HG02981 (cell line): ENCODE results near the gene ITPR2.

ENCODE experiments used
- ATAC-seq: cut with Tn5 transposase; IDR thresholded peaks from one replicate; pipeline ENCODE4 v1.9.1; 2021; ENCODE audit warnings: mild to moderate bottlenecking, moderate library complexity; ENCODE audit not compliant: unreplicated experiment

Gene ITPR2

DNA sequence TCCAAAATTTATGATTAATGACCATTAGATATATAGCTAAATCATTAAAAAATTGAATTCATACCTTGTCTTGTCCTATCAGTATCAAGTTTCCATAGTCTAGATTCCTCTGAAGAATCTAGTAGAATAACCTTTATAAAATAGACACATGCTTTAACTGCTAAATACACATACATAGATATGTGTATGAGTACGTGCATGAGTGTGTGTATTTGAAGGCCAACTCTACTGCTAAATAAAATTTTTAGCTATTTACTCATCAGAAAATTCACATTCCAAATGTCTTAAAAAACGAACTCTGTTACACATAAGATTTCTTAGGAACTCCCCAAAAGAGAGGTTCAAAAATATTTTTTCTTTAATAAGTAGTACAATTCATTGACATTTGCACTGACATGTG, 404.6 kb downstream of the ITPR2 start:
- no peak for ATAC-seq

DNA sequence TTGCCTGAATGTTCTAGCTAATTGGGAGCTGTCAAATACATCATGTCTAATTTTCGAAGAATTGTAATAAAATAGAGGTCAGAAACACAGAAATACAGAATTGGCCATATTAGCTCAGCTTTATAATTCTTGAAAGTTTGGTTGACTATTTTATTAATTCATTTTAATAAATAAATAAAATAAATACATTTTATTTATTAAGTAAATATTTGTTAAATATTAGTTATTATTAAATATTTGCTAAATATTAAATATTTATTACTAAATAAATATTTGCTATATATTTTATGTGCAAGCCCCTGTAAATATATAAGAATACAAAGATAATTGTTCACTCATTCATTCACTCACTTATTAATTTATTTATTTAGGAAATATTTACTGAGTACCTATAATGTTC, 406.3 kb downstream of the ITPR2 start:
- no peak for ATAC-seq

DNA sequence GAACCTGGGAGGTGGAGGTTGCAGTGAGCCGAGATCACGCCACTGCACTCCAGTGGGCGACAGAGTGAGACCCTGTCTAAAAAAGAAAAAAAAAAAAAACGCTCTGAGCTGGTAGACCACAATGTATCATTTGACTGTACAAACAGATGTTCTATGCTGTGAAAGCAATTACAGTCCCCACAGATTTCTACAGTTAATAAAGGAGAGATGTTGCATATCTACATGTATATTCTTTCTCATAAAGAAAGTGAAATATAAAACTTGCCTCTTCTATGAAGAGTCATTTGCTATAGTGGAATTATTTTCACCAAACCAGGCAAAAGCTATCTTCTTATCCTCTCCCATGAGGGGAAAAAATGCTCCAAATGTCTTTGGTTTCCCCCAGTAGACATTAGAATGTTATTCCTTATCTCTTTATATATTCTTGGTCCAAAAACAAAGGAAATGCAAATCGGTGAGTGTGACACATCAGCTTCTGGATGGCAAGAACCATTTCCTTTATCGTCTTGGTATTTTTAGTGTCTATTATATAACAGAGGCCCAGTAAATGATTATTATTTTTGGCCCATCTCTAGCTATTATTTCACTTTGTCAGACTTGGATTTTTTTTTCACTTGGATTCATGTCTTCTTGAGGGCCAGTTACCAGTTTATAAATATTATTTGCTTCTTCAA, 407.3 kb downstream of the ITPR2 start:
- ATAC-seq: peak; percentile 78

DNA sequence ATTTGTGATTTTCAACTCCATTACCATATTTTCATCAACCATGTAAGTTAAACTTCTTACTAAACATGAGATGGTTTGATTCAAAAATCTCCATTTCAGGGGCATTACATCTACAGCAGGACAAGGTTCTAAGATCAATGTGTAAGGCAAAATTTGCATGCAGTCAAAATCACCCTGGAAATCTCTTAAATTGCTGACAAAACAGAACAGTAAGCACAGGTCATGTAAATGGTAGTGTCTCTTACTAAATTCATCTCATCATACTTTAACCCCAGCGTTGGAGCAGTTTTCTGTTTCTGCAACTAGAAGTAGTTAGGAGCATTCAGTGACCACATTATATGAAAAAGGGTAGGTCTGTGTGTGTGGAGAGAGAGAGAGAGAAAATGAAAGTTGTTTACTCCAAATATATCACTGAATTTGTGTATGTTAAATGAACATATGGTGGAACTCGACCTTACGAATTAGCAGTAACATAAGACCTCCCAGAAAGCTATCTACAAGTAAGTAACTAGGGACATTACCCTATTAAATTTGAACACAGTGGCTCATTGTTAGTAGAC, 410.1 kb downstream of the ITPR2 start:
- peak; percentile 50 for ATAC-seq

DNA sequence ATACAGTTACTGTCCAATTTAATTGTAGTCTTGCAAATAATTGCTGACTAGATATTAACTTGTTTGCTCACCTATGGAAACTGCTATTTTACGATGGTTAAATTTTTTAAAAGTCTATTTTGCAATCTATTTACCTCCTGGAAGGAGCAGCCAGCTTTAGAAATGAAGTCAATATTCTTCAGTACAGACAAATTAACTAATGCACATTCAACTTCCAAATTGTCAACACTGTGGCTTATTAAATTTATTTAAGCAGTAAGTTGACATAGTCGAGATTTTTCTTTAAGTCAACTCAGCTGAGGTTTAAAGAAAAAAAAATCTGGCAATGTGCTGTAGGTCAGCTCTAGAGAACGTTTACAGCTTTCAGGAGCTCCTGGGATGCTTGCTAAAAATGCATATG, 416.4 kb downstream of the ITPR2 start:
- ATAC-seq: no peak

DNA sequence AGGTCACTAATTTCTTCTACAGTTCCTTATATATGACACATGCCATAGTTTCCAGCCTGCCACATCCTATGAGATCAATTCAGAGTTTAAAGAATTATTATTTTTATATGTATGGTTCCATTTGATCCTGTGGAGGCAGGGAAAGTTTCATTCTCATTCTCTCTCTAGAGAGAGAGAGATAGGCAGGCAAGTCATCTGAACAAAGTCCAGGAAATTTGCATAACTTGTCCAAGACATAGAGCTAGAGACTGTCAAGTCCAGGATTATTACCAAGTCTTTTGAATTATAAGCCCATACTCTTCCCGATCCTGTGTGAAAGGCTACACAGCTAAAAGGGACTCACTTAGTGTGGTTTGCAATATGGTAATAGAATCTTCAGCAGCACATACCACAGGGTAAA, 422.3 kb downstream of the ITPR2 start:
- ATAC-seq: no peak

DNA sequence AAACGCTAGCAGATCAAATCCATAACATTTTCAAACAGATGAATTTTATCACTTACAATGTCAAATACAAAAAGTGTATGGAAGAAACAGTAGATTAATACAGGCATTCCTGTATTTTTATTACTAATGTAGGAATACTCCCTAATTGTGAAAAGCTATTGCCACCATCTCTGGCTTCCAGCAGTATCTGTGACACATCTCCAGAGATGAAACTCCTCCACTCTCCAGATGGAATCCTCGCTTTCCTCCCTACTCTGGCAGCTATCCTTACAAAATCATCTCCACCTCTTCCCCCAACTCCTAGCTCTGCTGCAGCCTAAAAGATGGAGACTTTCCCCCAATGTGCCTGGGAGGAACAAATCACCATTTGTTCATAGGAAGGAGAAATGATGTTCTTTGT, 426.2 kb downstream of the ITPR2 start:
- no peak for ATAC-seq

DNA sequence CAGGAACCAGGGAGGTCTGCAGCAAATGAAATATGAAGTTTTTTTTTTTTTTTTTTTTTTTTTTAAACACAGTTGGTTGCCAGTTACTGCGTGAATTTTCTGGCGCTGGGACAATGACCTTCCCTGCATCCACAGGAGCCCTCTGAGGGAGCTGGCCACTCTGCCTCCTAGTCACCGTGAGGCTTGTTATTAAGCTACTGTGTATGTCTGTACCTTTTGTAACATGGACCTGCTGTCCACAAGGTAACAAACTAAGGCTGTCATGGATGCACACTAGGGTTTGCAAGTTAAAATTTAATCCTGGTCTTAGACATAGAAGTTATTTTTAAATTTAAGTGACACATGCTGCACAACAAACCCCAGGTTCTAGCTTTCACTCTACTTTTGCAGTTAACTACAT, 426.6 kb downstream of the ITPR2 start:
- no peak for ATAC-seq

DNA sequence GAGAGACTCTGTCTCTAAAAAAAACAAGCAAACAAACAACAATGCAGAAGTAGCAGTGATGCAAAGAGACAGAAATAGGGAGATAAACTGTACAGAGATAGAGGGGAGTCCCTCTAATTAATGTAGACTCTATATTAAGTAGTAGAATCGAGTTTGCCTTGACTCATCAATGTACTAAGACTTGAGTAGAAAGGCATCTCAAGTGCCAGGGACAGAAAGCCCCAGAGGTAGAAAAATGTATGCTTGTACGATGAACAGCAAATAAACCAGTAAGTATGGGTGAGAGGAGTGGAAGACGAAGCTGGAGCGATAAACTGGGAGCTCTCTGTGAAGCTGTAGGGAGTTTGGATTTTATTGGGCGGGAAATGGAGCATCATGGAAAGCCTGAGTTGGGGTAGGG, 429.4 kb downstream of the ITPR2 start:
- no peak for ATAC-seq

DNA sequence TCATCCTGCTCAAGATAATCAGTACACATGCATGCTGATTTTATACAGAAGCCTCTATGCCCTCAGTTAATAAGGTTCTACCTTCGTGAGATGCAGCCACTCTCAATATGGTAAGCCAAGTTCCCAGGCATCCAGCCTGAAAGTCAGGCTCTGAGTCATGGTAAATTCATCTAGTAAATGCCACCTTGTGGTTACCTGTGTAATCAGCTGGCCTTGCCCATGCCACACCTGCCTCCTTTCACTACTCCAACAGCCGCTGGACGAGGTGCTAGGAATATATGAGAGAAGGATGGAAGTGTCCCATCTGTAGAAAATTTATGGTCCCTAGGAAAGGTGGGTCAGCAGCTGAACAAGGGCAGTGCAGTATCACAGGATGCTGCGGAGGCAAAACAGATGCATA, 430.3 kb downstream of the ITPR2 start:
- ATAC-seq: no peak

DNA sequence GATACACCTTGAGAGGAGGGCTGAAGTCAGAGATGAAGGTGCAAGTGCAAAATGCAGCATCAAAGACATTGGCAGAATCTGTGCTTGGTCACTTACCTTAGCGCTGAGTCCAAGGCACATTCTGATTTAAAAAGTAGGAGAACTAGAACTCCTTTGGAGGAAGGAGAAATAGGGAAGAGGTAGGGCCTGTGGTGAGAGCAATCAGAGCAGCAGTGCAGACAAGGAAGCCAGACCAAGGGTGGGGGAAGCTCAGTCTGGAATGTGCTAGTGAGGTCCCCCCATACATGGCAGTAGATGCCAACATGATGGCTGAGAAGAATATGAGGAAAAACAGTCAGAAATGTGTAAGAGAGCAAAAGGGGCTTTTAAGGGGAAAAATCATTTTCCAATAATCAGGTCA, 431.1 kb downstream of the ITPR2 start:
- no peak for ATAC-seq

DNA sequence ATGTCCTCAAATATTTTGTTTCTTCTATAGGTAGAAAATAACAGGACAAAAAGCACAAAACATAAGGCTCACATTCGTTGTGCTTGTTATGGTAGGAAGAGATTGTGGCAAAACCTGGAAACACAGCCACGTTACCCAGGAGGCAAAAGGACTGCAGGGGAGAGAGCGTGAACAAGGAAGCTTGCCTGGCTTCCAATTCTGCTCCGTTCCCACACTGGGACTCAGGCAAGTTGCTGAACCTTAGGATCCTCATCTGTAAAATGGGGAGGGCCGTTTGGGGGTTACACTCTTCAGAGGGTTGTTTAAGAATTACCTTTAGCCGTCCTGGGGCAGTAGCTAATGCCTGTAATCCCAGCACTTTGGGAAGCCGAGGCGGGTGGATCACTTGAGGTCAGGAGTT, 432.4 kb downstream of the ITPR2 start:
- ATAC-seq: no peak

DNA sequence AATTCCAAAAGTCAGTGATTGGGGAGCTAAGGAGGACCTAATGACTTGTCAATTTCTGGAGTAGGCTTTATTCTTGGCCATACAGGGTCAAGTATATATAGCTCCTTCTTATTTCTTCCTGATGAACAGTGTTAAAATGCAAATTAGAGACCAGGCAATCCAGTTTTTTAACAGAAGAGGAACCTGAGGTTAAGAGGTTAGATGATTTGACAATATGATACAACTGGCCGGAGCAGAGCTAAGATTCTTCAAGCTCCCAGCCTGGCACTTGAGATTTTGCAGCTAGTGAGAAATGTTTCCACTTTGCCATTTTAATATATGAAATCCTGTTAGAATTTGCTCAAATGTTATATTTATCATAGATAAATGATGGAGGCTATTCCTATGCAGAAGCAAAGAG, 433.6 kb downstream of the ITPR2 start:
- no peak for ATAC-seq

DNA sequence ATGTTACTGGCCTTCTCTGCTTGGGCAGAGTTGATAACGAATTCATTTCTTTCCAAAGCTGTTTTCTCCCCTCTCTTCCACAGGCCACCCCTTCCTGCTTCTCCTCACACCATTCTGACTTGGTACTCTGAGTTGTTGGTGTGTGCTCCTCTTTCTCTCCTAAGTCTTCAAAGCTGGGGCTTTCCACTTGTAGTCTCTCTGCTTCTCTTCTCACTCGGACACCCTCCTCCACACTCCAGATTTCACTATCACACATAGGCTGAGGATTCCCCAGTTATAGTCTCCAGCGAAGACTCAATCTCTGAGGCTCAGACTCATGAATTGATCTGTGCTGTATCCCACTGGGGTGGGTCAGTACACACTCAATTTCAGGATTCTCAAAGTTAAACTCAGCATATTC, 436.6 kb downstream of the ITPR2 start:
- no peak for ATAC-seq

DNA sequence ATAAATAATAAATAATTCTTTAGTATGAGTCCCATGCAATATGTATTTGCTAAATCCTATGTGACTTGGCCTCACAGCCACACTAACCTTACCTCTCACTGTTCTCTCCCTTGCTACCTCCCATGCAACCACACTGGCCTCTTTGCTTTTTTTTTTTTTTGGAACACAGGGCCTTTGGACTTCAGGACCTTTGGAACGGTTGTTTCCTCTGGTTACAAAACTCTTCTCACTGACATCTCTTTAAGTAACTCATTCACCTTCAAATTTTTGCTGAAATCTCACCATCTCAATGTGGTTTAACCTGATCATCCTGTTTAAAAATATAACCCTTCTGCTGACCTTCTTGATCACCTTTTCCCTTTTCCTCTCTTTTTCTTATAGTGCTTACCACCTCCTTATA, 443.7 kb downstream of the ITPR2 start:
- ATAC-seq: no peak

DNA sequence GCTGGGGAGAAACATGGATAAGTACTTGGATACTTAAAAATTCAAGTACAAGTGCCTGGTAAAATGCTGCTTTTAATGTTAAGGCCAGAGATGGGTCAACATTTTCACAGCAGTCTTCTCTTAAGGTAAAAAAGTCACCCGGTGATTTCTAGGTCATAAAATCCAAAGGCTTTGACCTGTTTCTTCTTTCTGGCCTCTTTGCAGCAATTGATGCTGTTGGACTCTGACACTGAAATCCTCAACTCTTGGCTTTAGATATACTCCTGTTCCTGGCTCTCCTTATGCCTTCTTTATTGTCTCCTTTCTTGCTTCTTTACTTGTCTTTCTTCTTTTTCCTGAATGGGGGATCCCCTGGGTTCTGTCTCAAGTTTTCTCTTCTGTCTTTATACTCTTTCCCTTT, 448.5 kb downstream of the ITPR2 start:
- ATAC-seq: no peak

DNA sequence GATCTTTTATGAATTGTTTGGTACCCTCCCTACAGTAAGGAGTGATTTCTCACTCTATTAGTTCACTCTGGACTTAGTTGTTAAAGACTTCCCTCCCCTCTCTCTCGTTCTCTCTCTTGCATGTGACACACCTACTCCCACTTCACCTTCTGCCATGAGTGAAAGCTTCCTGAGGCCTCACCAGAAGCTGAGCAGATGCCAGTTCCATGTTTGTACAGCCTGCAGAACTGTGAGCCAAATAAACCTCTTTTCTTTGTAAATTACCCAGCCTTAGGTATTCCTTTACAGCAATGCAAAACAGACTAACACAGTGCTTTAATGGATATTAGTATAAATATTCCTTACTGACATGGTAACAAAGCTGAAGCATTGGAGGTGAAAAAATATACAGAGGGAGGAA, 450.0 kb downstream of the ITPR2 start:
- no peak for ATAC-seq

DNA sequence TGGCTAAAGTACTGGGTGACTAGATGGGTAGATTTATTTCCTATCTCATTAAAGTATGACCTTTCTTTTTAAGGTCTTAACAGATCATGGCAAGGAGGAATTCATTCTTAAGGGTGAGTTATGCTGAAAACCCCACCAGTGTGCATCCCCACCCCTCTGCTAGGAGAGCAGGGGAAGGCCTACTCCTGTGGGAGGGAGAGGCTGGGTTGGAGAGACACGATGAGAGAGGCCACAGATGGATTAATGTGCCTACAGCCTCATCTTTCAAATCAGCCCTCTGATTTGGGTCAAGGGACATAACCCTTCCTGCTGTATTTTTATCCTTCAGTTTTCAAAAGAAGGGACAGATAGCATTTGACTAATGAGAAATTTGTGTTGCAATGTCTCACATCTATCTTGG, 452.1 kb downstream of the ITPR2 start:
- no peak for ATAC-seq

DNA sequence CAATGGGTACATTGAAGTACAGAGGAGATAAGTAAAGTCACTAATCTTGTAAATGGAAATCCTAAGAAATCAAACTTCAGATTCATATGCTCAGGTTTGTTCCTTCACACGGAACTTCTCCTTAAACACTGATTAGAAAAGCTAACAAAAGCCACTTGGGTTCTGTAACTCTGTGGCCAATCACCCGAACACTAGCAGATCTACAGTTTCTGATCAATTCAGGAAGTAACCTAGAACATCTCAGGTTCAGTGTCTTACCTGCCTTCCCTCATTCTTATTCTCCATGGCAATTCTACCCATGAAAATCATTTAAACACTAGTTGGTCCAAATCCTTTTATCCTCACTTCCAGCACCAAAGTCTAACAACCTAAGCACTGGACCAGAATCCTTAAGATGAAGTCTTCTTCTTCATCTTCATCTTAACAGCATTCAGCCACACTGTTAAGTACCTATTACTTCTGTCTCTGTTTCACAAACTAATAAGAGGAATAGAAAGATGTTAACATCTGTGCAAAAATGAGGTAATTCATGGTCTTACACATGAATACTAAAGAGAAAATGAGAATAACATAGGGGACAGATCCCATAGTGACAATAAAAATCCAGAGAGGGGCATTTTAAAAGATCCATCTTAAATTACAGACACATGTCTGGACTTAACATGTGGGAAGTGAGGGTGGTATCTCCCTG, 453.1 kb downstream of the ITPR2 start:
- no peak for ATAC-seq

DNA sequence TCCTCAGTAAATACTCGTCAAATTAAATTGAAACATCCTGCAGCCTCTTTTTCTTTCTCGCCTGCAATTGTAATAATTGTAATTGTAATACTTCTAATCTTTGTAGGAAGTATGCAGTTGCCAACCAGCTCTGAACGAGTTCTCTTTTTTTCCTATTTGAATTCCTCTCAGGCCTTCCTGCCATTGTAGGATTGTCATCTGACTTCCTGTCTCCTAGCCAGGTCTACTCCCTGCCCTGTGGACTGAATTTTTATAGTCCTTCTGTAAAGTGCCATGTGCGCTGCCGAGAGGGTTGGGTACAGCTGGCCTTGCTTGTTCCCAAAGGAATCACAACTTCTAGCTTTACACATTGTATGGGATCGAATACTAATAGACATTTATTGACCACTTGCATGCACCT, 454.3 kb downstream of the ITPR2 start:
- no peak for ATAC-seq

DNA sequence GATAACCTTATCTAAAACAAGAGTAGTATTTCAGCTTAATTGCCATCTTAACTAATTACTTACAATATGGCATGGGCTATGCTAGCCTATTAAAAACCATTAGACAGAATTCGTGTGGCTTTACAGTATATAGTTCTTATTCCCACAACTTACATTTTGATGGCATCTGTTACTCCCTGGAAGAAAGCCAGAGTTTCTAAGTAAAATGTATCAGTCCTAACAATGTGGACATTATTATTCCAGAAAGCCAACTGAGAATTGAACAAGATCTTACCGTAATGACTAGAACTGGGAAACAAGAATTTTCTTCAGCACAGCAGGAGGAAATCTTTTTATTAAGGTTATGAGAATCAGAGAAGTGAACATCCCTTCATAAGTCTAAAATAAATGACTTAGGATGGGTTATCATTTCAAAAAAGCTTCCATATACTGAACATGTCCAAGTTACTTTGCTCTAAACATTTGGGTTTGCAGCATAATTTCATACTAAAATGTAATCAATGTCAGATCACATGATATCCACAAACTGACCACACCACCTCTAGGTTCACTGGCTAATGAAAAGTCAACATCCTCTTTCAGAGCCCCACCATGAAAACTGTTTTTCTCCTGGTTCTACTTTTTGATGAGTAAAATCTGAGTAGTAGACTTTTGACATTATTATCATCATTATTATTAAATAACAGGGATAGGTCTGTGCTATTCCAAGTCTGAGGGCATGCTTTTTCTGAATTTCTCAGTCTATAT, 457.9 kb downstream of the ITPR2 start:
- ATAC-seq: no peak
